GM06990 (cell line): ENCODE results near the gene SLC16A7.
A peak's percentile ranks its signal among the peaks of the same experiment; 100 is the strongest.

Experiments used
- DNase-seq: peaks from one replicate; pipeline ENCODE4 v3.0.0-alpha.2; 2011; ENCODE audit not compliant: insufficient read length; ENCODE audit errors: extremely low read depth
- H3K27me3 ChIP-seq: replicated peaks from 2 replicates; pipeline ENCODE4 v1.6.0; 2011; ENCODE audit warnings: low read length; ENCODE audit not compliant: control insufficient read depth, insufficient read depth
- H3K36me3 ChIP-seq: 2 replicates; pipeline ENCODE4 v1.5.1; 2011; ENCODE audit warnings: low read length; ENCODE audit not compliant: control insufficient read depth, insufficient read depth
- H3K4me3 ChIP-seq: replicated peaks from 2 replicates; pipeline ENCODE4 v1.5.1; 2011; ENCODE audit warnings: low read depth, mild to moderate bottlenecking, control low read depth, low read length
- TF ChIP-seq, protein P1 (sequence below): IDR thresholded peaks from 2 replicates; pipeline ENCODE4 v1.5.1; 2011; ENCODE audit warnings: low read length, control low read depth, mild to moderate bottlenecking, inconsistent platforms; ENCODE audit not compliant: insufficient read depth, poor library complexity, severe bottlenecking

The SLC16A7 gene

DNA sequence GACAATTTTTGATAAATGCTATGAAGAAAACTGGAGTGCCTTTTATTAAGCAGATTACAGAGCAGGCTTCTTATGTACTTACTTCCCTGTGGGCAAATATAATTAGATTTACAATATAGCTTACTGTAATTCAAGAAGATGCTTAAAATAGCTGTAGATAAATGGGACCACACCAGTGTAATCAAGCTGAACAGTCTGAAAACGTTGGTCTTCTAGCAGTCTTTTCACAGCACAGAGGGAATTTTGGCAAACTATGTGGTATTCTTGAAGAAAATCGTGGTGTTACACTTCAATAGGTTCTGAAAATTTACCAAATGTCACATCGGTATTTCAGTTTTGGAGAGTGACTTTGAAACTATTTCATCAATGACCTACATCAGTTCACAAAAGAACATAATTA lies 47.7 kb downstream of the SLC16A7 start:
- TF ChIP-seq, protein P1, sequence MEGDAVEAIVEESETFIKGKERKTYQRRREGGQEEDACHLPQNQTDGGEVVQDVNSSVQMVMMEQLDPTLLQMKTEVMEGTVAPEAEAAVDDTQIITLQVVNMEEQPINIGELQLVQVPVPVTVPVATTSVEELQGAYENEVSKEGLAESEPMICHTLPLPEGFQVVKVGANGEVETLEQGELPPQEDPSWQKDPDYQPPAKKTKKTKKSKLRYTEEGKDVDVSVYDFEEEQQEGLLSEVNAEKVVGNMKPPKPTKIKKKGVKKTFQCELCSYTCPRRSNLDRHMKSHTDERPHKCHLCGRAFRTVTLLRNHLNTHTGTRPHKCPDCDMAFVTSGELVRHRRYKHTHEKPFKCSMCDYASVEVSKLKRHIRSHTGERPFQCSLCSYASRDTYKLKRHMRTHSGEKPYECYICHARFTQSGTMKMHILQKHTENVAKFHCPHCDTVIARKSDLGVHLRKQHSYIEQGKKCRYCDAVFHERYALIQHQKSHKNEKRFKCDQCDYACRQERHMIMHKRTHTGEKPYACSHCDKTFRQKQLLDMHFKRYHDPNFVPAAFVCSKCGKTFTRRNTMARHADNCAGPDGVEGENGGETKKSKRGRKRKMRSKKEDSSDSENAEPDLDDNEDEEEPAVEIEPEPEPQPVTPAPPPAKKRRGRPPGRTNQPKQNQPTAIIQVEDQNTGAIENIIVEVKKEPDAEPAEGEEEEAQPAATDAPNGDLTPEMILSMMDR, result no peak
- no peak for DNase-seq

DNA sequence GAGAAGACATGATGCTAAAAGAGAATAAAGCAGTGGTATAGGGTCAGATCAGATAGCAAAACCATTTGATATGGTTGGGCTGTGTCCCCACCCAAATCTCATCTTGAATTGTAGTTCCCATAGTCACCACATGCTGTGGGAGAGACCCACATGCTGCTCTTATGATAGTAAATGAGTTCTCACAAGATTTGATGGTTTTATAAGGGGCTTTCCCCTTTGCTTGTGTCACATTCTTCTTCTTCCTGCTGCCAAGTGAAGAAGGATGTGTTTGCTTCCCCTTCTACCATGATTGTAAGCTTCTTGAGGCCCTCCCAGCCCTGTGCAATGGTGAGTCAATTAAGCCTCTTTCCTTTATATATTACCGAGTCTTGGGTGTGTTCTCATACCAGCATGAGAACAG lies 49.4 kb downstream of the SLC16A7 start:
- Histone ChIP-seq H3K4me3 (no peak overlapping the region), H3K36me3 (no peaks in the 10 kb centered on the region; the same call in none of the 2 replicates), H3K27me3 (no peaks in the 10 kb centered on the region)
- TF ChIP-seq, protein P1, result no peak
- DNase-seq, result no peak

More for the DNA sequence above, 47.7 kb downstream of the SLC16A7 start:
- no peaks in the 10 kb centered on the region for H3K27me3 ChIP-seq
- no peak overlapping the region for H3K4me3 ChIP-seq
- no peaks in the 10 kb centered on the region; the same call in none of the 2 replicates for H3K36me3 ChIP-seq

DNA sequence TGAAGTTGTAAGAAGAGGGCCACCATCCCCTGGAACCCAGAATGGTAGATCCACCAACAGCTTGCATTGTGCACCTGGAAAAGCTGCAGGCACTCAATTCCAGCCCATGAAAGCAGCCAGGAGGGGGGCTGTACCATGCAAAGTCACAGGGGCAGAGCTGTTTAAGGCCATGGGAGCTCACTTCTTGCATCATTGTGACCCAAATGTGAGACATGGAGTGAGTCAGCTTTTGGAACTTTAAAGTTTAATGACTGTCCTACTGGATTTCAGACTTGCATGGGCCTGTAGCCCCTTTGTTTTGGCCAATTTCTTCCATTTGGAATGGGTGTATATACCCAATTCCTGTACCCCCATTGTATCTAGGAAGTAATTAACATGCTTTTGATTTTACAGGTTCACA lies 50.8 kb downstream of the SLC16A7 start:
- no peak overlapping the region for H3K4me3 ChIP-seq
- TF ChIP-seq, protein P1, result no peak
- no peak for DNase-seq
- no peaks in the 10 kb centered on the region; the same call in none of the 2 replicates for H3K36me3 ChIP-seq
- no peaks in the 10 kb centered on the region for H3K27me3 ChIP-seq

DNA sequence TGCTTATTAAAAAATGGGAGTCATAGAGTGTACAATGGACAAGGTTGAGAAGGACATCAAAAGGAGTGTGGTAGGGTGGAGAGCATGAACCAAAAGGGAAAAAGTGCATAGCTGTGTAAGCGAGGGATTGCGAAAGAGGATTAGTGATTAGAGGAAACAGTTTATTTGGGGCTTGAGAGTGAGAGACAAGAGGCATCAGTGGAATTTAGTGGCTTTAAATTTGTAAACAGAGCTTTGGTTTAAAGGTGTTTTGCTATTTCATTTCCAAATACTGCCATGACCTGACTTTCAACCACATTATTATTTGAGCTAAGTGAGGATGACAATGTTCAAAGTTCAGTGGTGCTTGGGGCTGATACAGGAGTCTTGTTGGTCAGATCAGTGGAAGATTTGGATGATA lies 53.4 kb downstream of the SLC16A7 start:
- no peak overlapping the region for H3K4me3 ChIP-seq
- no peaks in the 10 kb centered on the region; the same call in none of the 2 replicates for H3K36me3 ChIP-seq
- no peak for DNase-seq
- TF ChIP-seq, protein P1, result no peak
- H3K27me3 ChIP-seq, result no peaks in the 10 kb centered on the region

DNA sequence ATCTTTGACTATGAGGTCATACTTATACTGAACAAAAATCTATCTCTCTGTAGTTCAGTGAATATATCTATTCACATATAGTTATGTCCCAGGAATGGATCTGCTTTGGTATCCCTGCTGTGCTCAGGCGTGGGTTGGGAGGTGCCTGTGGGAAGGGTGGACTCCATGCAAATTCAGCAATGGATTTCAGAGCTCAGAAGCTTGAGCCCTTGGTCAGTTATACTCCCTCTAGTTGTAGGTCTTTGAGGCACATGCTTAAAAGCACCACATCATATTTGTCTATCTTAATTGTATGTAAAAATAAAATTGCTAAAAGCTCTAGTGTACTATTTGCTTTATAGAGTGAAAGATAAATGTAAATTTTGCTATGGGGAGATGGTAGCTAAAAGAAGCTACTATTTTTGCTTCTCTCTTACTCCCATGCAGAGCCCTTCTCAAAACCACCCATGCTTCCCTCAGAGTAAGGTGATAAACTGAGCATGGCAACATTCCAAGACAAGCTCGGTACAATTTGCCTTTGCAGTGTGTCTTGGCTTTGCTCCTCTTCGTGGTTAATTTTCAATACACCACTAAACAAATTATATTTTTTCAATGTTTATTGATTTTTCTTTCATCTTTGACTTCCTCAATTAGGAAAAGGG lies 54.9 kb downstream of the SLC16A7 start:
- no peaks in the 10 kb centered on the region; the same call in none of the 2 replicates for H3K36me3 ChIP-seq
- TF ChIP-seq, protein P1, result peak; percentile 6
- no peak overlapping the region for H3K4me3 ChIP-seq
- H3K27me3 ChIP-seq, result no peaks in the 10 kb centered on the region
- no peak for DNase-seq

DNA sequence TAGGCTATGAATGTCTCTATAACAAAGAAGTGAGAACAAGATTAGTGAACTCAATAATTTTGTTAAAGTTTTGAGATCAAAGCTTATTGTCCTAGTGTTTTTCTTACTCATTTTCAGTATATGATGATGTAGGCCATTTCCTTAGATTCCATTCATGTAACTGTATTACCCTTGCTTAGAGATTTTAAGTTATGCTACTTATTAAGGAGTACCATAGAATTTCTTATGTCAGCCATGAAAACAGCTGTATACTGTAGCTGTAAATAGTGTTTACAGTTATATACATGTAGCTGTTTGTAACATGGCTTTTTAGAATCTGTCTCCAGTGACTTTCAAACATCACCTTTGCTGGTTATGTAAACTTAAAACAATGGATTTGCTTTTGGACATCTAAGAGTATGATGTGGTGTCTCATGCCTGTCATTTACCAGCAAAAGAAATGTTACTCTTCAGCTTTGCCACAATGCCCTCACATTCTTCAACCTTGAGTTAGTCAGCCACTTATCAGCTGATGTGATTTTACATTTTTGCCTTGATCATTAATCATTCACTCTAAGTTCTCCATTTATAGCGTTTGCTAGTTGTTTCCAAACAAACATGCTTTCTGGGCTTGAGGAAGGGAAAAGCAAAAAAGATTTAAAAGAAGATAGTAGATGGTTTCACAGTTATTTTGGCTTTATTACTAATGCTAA lies 55.5 kb downstream of the SLC16A7 start:
- TF ChIP-seq, protein P1, result no peak
- H3K27me3 ChIP-seq, result no peaks in the 10 kb centered on the region
- no peaks in the 10 kb centered on the region; the same call in none of the 2 replicates for H3K36me3 ChIP-seq
- H3K4me3 ChIP-seq, result no peak overlapping the region
- no peak for DNase-seq
